Measurements from ENCODE around the gene TOP3A. TPM values are rescaled to one million over a fixed set of nuclear protein-coding genes. Genes with fewer than 3 reads are reported as not detected.

Gene TOP3A
- total RNA-seq, 2 experiments from 2014 or later = 52.4 to 53.0 TPM

Small RNA genes within 50 kb of the gene (microRNA-seq; reads per million reads assigned to microRNA genes)
- gene MIR6778 (ENCODE audit: borderline microRNAs expressed, borderline number of aligned reads, borderline replicate concordance) = not detected

Other genes with a start within 250 kb of the TOP3A start
- 10 to 100 TPM; 37.7 to 39.3 TPM for gene DRG2, start 227.0 kb downstream of the TOP3A start, total RNA-seq
- 1 to 10 TPM in 1 of 2 experiments, under 1 TPM in 1; 0.78 to 1.3 TPM for gene MYO15A, start 206.2 kb downstream of the TOP3A start, total RNA-seq
- gene ALKBH5, start 131.2 kb downstream of the TOP3A start, total RNA-seq = 100 to 1,000 TPM; 122 to 127 TPM
- 10 to 100 TPM; 27.3 to 27.5 TPM for gene LLGL1, start 89.4 kb downstream of the TOP3A start, total RNA-seq
- gene FLII, start 56.3 kb downstream of the TOP3A start, total RNA-seq = 100 to 1,000 TPM; 357 to 359 TPM
- 1 to 10 TPM; 6.5 to 6.8 TPM for gene MIEF2, start 54.3 kb downstream of the TOP3A start, total RNA-seq
- gene SMCR8, start 299 bp upstream of the TOP3A start, total RNA-seq = 10 to 100 TPM; 11.1 to 11.3 TPM
- 10 to 100 TPM; 49.2 to 49.9 TPM for gene SHMT1, start 48.6 kb upstream of the TOP3A start, total RNA-seq
- not detected for gene EVPLL, start 62.8 kb upstream of the TOP3A start, total RNA-seq
- under 1 TPM in 1 of 2 experiments, not detected in 1; 0.19 TPM for gene LGALS9C, start 161.8 kb upstream of the TOP3A start, total RNA-seq

Data from activated CD4-positive, alpha-beta memory T cell treated with anti-CD3 and anti-CD28 coated beads for 36 hours (primary cell).